GM18951 (cell line): ENCODE data around the gene SEC61A1.

Experiments used
- POLR2A ChIP-seq: IDR thresholded peaks from 4 replicates; pipeline ENCODE4 v1.6.1; 2011; ENCODE audit warnings: mild to moderate bottlenecking; ENCODE audit not compliant: insufficient read length, insufficient read depth; ENCODE audit errors: extremely low read depth
- in situ Hi-C: fragments of 300-500 bp; cut with MboI; formaldehyde crosslinking; loops from one replicate; pipeline ENCODE4 v1.12.0; 2022; ENCODE audit warnings: low sequenced_read_pairs, mixed read lengths, inconsistent platforms; ENCODE audit not compliant: unreplicated experiment

Gene SEC61A1

GRCh38 chr3:128040041-128040440 is 12.2 kb upstream of the SEC61A1 start:
- TF ChIP-seq POLR2A = no peak
- in situ Hi-C loops = no loop called here

- in situ Hi-C loops = no loop called here
- no peak for TF ChIP-seq POLR2A
These were observed 11.6 kb upstream of the SEC61A1 start for GRCh38 chr3:128040660-128041059.

GRCh38 chr3:128041344-128041743 is 10.9 kb upstream of the SEC61A1 start:
- in situ Hi-C loops = no loop called here

GRCh38 chr3:128050597-128050996 is 1.6 kb upstream of the SEC61A1 start:
- no peak for TF ChIP-seq POLR2A
- in situ Hi-C loops = no loop called here

More at GRCh38 chr3:128041344-128041743, 10.9 kb upstream of the SEC61A1 start:
- TF ChIP-seq POLR2A = no peak

GRCh38 chr3:128051459-128051836 is 789 bp upstream of the SEC61A1 start:
- in situ Hi-C loops = no loop called here
- no peak for TF ChIP-seq POLR2A

- in situ Hi-C loops = no loop called here
- no peak for TF ChIP-seq POLR2A
These were observed 536 bp downstream of the SEC61A1 start for GRCh38 chr3:128052595-128053351.

GRCh38 chr3:128053614-128054013 is 1.4 kb downstream of the SEC61A1 start:
- in situ Hi-C loops = no loop called here
- no peak for TF ChIP-seq POLR2A

- in situ Hi-C loops = no loop called here
- no peak for TF ChIP-seq POLR2A
These were observed 2.1 kb downstream of the SEC61A1 start for GRCh38 chr3:128054367-128054766.

GRCh38 chr3:128056258-128056657 is 4.0 kb downstream of the SEC61A1 start:
- in situ Hi-C loops = no loop called here
- no peak for TF ChIP-seq POLR2A

- in situ Hi-C loops = no loop called here
- no peak for TF ChIP-seq POLR2A
These were observed 8.5 kb downstream of the SEC61A1 start for GRCh38 chr3:128060473-128061381.

GRCh38 chr3:128062033-128062745 is 10.0 kb downstream of the SEC61A1 start:
- TF ChIP-seq POLR2A = no peak
- in situ Hi-C loops = no loop called here

GRCh38 chr3:128063865-128064264 is 11.6 kb downstream of the SEC61A1 start:
- in situ Hi-C loops = no loop called here
- TF ChIP-seq POLR2A = no peak

GRCh38 chr3:128064962-128065361 is 12.7 kb downstream of the SEC61A1 start:
- no peak for TF ChIP-seq POLR2A
- in situ Hi-C loops = no loop called here
